ACC112 (cell line): ENCODE measurements around the gene PCK1.

Experiments
- H2AFZ ChIP-seq: fragments of 200-600 bp; sonication (generic); one replicate; pipeline ENCODE4 v1.6.0; 2017; ENCODE audit warnings: antibody characterized with exemption, low read length; ENCODE audit not compliant: unreplicated experiment
- H3K27ac ChIP-seq: fragments of 200-600 bp; sonication (generic); 2 replicates; pipeline ENCODE4 v1.5.1; 2014; ENCODE audit warnings: low read depth, mild to moderate bottlenecking, antibody characterized with exemption, low read length, moderate library complexity
- H3K27me3 ChIP-seq: fragments of 200-600 bp; sonication (generic); 2 replicates; pipeline ENCODE4 v1.6.1; 2014; ENCODE audit warnings: mild to moderate bottlenecking, antibody characterized with exemption, low read length, moderate library complexity, mixed read lengths; ENCODE audit not compliant: insufficient read depth
- H3K36me3 ChIP-seq: fragments of 200-600 bp; sonication (generic); 2 replicates; pipeline ENCODE4 v1.6.1; 2016; ENCODE audit warnings: mild to moderate bottlenecking, antibody characterized with exemption, low read length, moderate library complexity, mixed read lengths; ENCODE audit not compliant: insufficient read depth
- H3K4me1 ChIP-seq: fragments of 200-600 bp; sonication (generic); one replicate; pipeline ENCODE4 v1.6.1; 2016; ENCODE audit warnings: low read length, mixed read lengths; ENCODE audit not compliant: insufficient read depth, unreplicated experiment, control insufficient read depth
- H3K4me3 ChIP-seq: fragments of 200-600 bp; sonication (generic); 2 replicates; pipeline ENCODE4 v1.5.1; 2014; ENCODE audit warnings: mild to moderate bottlenecking, low read depth, low read length
- H3K79me2 ChIP-seq: fragments of 200-600 bp; sonication (generic); one replicate; pipeline ENCODE4 v1.6.0; 2016; ENCODE audit warnings: low read length; ENCODE audit not compliant: control insufficient read depth, unreplicated experiment, insufficient read depth

Gene PCK1

DNA sequence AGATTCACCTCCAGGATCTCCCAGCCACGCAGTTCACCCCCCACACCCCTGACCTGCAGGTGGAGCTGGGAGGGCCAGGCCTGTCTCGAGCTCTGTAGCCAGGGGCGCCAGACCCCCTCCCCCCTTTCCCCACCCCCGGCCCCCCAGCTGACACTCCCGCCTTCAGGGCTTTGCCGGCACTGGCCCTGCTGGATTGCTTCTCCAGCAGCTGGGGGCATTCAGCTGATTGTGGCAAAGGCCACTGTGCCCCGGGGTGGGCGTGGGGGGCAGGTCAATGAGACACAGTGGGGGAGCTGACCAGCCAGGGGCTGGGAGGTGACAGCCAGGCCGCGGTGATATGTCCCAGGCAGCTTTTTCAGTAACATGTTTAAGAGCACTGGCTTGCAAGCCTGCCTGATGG is 37.1 kb downstream of the PCK1 start:
- H3K27ac ChIP-seq = no peak overlapping the region
- no peaks in the 10 kb centered on the region for H3K36me3 ChIP-seq
- H3K79me2 ChIP-seq = no peaks in the 10 kb centered on the region
- no peak overlapping the region for H3K4me3 ChIP-seq
- peaks cover 2% of the 10 kb centered on the region; the same call in 1 of the 2 replicates for H3K27me3 ChIP-seq
- no peak overlapping the region for H2AFZ ChIP-seq
- no peaks in the 10 kb centered on the region for H3K4me1 ChIP-seq

DNA sequence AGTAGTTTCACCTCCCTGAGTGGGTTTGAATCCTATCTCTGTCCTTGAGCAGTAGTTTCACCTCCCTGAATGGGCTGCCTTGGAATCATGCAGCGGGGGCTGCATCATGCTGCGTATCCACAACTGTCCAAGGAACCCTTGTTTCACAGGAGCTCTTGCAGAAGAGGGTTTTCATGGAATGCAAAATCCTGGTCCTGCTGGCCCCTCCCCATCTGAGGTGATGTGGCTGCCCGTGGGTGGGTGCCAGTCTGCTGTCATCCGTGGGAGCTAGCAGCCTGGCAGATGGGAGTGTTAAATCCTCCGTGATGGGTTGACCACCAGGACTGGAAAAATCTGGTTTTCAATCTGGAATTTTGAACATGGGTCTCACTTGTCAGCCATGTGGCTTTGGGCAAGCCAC is 37.6 kb downstream of the PCK1 start:
- Histone ChIP-seq H3K27ac (no peak overlapping the region), H3K79me2 (no peaks in the 10 kb centered on the region), H3K4me3 (no peak overlapping the region), H3K4me1 (no peaks in the 10 kb centered on the region), H3K36me3 (no peaks in the 10 kb centered on the region), H3K27me3 (peaks cover 2% of the 10 kb centered on the region; the same call in 1 of the 2 replicates), H2AFZ (no peak overlapping the region)

- Histone ChIP-seq H3K27ac (no peak overlapping the region), H3K4me3 (no peak overlapping the region), H3K79me2 (no peaks in the 10 kb centered on the region), H3K36me3 (no peaks in the 10 kb centered on the region), H2AFZ (no peak overlapping the region), H3K27me3 (peaks cover 2% of the 10 kb centered on the region; the same call in 1 of the 2 replicates), H3K4me1 (no peaks in the 10 kb centered on the region)
Observed at GRCh38 chr20:57600320-57601210, 39.7 kb downstream of the PCK1 start.

DNA sequence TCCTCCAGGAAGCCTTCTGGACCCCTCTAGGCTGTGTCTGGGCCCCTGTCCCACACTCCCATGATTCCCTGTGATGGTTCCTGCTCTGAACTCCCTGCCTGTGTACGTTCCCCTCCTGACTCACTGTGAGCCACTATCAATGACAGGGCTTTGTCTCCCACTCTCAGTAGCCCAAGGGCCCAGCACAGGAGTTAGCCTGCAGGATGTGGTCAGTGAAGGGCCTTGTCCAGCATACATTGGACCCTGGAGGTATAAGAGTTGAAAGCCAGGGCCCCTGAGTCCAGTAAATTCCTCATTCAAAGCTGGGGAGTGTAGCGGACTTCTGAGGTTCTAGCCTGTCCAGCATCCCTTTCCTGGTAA is 40.3 kb downstream of the PCK1 start:
- no peak overlapping the region for H3K4me3 ChIP-seq
- H3K79me2 ChIP-seq = no peaks in the 10 kb centered on the region
- H3K4me1 ChIP-seq = no peaks in the 10 kb centered on the region
- no peak overlapping the region for H3K27ac ChIP-seq
- peaks cover 5% of the 10 kb centered on the region; the same call in 1 of the 2 replicates for H3K27me3 ChIP-seq
- no peaks in the 10 kb centered on the region for H3K36me3 ChIP-seq
- no peak overlapping the region for H2AFZ ChIP-seq

DNA sequence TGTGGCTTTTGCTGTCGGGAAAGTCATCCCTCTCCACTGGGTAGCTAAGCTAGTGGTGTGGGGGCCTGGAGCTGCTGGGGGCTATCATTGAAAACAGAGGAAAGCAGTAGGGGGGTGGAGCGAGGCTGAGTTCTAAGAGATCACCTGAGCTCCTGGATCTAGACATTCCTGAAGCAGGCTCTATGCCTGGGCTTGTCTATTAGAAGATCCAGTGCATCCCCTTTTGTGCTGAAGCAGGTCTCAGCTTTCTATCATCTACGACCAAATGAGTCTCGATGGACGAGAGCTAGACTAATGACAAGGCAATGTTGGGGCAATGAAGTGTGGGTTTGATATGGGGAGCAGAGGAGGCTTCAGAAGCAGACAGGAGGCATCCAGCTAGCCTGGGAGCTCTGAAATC is 40.8 kb downstream of the PCK1 start:
- Histone ChIP-seq H3K79me2 (no peaks in the 10 kb centered on the region), H3K27ac (no peak overlapping the region), H3K27me3 (peaks cover 11% of the 10 kb centered on the region), H3K4me1 (no peaks in the 10 kb centered on the region), H2AFZ (no peak overlapping the region), H3K4me3 (no peak overlapping the region), H3K36me3 (no peaks in the 10 kb centered on the region)

- H3K27me3 ChIP-seq = peaks cover 20% of the 10 kb centered on the region
- H2AFZ ChIP-seq = no peak overlapping the region
- H3K4me3 ChIP-seq = no peak overlapping the region
- H3K36me3 ChIP-seq = no peaks in the 10 kb centered on the region
- no peak overlapping the region for H3K27ac ChIP-seq
- no peaks in the 10 kb centered on the region for H3K79me2 ChIP-seq
- H3K4me1 ChIP-seq = no peaks in the 10 kb centered on the region
Observed at GRCh38 chr20:57603120-57603519, 42.2 kb downstream of the PCK1 start.

DNA sequence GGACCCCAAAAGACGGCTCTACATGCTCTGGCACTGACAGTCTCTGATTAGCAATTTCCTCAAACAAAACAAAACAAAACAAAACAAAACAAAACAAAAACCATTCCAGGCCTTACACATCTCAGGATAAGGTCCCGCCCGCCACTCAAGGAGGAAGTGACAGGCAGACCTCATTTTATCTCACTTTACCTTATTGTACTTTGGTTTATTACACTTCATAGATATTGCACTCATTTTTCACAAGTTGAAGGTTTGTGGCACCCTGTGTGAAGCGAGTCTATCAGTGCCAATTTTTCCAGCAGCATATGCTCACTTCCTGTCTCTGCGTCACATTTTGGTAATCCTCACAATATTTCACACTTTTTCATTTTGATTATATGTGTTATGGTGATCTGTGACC is 44.1 kb downstream of the PCK1 start:
- H3K27ac ChIP-seq = no peak overlapping the region
- no peaks in the 10 kb centered on the region for H3K79me2 ChIP-seq
- H3K4me3 ChIP-seq = no peak overlapping the region
- H3K4me1 ChIP-seq = no peaks in the 10 kb centered on the region
- H2AFZ ChIP-seq = no peak overlapping the region
- H3K36me3 ChIP-seq = no peaks in the 10 kb centered on the region
- peaks cover 37% of the 10 kb centered on the region for H3K27me3 ChIP-seq

DNA sequence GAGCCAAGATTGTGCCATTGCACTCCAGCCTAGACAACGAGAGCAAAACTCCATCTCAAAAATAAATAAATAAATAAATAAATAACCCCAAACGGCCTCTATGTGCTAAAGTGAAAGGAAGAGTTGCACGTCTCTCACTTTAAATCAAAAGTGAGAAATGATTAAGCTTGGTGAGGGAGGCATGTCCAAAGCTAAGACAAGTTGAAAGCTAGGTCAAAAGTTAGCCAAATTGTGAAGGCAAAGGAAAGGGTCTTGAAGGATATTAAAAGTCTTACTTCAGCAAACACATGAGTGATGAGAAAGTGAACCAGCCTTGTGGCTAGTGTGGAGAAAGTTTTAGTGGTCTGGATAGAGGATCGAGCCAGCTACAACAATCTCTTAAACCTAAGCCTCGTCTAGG is 45.0 kb downstream of the PCK1 start:
- no peaks in the 10 kb centered on the region for H3K36me3 ChIP-seq
- peaks cover 44% of the 10 kb centered on the region for H3K27me3 ChIP-seq
- no peak overlapping the region for H3K4me3 ChIP-seq
- H2AFZ ChIP-seq = no peak overlapping the region
- H3K4me1 ChIP-seq = no peaks in the 10 kb centered on the region
- no peaks in the 10 kb centered on the region for H3K79me2 ChIP-seq
- H3K27ac ChIP-seq = no peak overlapping the region

- H3K4me3 ChIP-seq = no peak overlapping the region
- no peak overlapping the region for H2AFZ ChIP-seq
- H3K4me1 ChIP-seq = no peaks in the 10 kb centered on the region
- no peak overlapping the region for H3K27ac ChIP-seq
- no peaks in the 10 kb centered on the region for H3K36me3 ChIP-seq
- H3K79me2 ChIP-seq = no peaks in the 10 kb centered on the region
- peaks cover 60% of the 10 kb centered on the region for H3K27me3 ChIP-seq
Observed at GRCh38 chr20:57608516-57608915, 47.6 kb downstream of the PCK1 start.

GRCh38 chr20:57609086-57609841 is 48.4 kb downstream of the PCK1 start:
- Histone ChIP-seq H2AFZ (no peak overlapping the region), H3K27ac (no peak overlapping the region), H3K36me3 (no peaks in the 10 kb centered on the region), H3K79me2 (no peaks in the 10 kb centered on the region), H3K4me1 (no peaks in the 10 kb centered on the region), H3K27me3 (peaks cover 61% of the 10 kb centered on the region), H3K4me3 (no peak overlapping the region)

GRCh38 chr20:57609842-57610167 is 48.9 kb downstream of the PCK1 start:
- H3K79me2 ChIP-seq = no peaks in the 10 kb centered on the region
- no peak overlapping the region for H3K4me3 ChIP-seq
- H3K4me1 ChIP-seq = no peaks in the 10 kb centered on the region
- H3K27me3 ChIP-seq = peaks cover 63% of the 10 kb centered on the region
- H2AFZ ChIP-seq = no peak overlapping the region
- no peak overlapping the region for H3K27ac ChIP-seq
- no peaks in the 10 kb centered on the region for H3K36me3 ChIP-seq
